GM12873 (cell line): Measurements from ENCODE around the gene RAP1GAP.

Source experiments
- TF ChIP-seq, protein P1 (sequence below): IDR thresholded peaks from 2 replicates; pipeline ENCODE4 v1.5.1; 2012; ENCODE audit warnings: low read depth, mild to moderate bottlenecking, moderate library complexity, low read length, control low read depth; ENCODE audit not compliant: insufficient read depth; ENCODE audit errors: missing control alignments

RAP1GAP gene

DNA sequence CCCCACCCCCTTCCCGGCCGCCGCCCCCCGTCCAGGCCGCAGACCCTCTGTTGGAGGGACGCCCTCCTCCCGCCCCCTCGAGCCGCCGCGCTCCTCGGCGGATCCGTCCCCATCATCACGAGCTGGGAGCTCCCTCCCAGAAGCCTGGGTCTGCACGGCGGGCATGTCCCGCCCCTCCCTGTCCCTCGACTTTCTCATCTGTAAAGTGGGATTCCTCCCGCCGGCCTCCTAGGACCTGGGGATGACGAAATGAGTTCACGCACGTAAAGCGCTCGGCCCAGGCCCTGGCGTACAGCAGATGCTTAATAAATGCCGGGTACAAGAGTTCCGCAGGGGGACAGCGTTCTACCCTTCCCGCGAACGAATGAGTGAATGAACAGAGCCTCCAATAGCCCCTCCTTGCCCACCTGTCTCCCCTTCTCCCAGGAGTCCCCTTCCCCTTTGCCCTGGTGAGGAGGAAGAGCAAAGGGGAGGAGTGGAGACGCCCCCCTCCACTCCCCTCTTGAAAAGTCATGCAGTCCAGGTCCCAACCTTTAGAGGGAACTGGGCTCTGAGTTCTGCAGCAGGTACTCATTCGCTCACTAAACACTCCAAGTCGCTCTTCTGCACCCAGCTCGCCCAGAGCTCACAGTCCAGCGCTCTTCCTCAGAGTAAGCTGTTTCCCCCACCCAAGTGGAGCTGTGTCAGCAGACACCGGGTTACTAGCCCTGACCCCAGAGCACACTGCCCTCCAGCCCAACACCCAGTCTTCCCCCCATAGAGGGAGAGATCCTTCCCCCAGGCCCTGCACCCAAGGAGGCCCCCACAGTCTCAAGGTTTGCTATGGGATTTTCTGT lies 16.8 kb downstream of the RAP1GAP start:
- TF ChIP-seq, protein P1, sequence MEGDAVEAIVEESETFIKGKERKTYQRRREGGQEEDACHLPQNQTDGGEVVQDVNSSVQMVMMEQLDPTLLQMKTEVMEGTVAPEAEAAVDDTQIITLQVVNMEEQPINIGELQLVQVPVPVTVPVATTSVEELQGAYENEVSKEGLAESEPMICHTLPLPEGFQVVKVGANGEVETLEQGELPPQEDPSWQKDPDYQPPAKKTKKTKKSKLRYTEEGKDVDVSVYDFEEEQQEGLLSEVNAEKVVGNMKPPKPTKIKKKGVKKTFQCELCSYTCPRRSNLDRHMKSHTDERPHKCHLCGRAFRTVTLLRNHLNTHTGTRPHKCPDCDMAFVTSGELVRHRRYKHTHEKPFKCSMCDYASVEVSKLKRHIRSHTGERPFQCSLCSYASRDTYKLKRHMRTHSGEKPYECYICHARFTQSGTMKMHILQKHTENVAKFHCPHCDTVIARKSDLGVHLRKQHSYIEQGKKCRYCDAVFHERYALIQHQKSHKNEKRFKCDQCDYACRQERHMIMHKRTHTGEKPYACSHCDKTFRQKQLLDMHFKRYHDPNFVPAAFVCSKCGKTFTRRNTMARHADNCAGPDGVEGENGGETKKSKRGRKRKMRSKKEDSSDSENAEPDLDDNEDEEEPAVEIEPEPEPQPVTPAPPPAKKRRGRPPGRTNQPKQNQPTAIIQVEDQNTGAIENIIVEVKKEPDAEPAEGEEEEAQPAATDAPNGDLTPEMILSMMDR = no peak

DNA sequence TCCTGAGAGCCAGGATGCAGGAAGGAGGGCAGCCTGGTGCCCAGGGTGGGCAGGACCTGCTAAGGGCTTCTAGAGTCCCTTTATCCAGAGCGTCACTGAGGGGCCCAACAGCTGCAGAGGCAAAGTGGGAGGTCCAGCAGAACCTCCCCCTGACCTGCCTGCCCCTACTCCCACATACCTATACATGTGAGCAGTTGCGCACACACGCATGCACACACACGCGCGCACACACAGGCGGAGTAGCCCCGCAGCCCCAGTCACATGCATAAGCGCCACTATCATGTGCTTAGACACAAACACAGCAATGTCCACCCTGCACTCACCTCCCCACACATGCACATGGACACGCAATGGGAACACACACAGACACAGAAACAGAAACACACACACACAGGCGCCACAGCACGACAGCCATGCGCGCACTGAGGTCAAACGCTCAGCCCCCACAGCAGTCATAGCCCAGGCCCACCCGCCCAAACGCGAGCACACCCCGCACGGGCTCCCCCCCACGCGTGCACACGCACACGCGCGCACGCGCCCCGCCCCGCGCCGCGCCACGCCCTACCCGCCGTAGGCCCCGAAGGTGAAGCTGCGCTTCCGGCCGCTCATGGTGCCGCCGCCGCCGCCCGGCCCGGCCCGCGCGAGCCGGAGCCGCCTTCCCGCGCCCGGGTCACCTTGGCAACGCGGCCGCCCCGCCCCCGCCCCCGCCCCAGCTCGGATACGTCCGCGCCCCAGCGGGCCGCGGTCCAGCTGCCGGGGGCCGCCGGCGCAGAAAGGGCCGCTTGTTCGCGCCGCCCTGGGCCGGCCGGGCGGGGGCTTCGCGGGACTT lies 17.7 kb downstream of the RAP1GAP start:
- TF ChIP-seq, protein P1 = no peak

DNA sequence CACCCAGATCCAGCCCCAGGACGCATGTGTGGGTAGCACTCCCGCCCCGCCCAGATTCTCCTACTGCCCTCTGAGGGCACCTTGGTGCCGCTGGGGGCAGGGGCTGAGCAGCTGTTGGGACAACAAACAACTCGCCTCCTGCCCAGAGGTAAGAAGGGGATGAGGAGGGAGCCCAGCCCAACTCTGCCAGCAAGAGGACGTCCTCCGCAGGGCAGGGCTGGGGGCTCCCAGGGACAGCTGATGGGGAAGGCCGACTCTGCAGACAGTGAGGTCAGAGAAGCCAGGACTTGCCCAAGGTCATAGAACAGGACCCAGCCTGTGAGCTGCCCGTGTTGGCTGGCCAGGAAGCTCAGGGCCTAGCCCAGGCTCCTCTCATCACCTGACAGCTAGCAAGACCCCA lies 18.8 kb downstream of the RAP1GAP start:
- TF ChIP-seq, protein P1 = no peak

DNA sequence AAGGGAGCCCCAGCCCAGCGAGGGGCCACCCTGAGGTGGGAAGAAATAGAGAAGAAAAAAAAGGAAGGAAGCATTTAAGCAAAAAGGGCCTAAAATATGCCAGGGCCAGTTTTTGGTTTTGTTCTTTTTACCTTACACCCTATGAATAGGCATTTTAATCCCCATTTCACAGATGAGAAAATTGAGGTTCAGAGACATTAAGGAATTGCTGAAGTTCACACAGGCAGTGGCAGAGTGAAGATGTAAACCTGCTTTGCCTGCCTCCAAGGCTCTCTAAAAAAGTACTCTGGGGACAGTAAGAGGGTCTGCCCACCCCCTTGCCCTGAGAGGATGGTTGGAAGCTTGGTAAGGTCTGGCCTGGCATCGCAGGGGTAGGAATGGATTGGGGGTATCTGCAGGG lies 19.8 kb downstream of the RAP1GAP start:
- TF ChIP-seq, protein P1 = no peak

DNA sequence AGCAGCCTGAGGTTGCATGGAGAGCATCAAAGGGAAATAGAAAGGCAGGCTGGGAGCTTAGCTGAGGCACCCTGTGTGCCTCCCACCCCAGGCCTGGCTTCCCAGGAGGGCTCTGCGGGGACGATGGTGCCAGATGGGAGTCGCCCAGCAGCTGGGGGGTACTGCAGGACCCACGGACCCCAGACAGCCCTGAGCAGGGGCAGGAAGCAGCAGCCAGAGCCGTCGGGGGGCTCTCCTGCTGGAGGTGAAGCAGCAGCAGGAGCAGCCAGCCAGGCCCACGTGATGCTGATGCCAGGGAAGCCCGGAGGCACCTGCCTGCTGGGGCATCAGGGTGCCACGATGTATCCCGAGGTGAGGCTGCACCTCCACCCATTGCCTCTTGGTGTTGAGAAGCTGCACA lies 20.4 kb downstream of the RAP1GAP start:
- TF ChIP-seq, protein P1 = no peak

DNA sequence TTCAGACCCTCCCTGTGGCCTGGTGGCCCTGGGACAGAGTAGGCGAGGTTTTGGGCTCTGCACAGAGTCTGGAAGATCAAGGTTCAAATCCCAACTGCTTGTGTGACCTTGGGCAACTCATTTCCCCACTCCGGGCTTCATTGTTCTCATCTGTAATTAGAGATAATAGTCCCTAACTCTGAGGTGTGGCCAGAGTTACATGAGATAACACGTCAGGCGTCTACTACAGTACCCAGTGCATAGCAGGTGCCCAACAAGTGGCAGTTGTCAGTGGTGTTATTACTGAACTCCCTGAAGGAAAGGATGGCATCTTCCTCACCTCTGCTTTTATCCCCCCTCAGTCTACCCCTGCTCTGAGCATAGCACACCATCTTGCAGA lies 20.8 kb downstream of the RAP1GAP start:
- TF ChIP-seq, protein P1 = no peak

DNA sequence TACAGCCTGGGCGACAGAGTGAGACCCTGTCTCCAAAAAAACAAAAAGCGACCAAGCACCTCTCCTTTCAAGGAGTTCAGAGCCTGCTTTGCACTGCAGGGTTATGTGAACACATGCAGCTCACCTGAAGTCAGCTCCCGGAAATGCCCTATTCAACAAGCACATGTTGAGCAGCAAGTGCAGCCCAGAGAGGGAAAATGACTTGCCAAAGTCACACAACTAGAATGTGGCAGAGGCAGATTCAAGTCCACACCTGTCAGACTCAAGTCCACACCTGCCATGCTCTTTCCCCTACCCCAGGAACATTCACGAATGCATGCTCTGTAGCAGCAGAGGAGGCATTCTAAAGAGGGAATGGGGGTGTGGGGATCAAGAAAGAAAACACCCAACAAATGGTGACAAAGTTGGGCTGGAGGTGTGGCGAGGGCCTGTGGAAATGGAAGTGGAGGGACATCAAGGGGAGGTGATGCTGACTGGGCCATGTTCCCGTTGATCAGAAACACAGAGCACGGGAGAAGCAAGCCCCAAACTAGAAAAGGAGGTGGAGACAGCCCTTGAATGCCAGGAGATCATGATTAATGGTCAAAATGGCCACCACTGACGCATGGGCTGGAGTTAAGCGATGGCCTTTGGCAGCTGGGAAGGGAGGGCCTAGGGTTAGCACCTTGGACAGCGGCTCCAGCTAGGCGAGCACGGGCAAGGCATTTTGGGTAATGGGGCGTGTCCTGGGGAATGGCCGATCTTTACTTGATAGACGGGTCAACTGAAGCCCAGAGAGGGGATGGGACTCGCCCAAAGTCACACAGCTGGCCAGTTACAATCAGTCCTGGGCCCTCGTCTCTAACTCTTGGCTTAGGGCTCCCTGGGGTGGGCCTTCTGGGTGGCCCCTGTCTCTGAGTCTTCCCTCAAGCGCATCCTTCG lies 21.5 kb downstream of the RAP1GAP start:
- TF ChIP-seq, protein P1 = no peak
